ENCODE results near the gene TUBA3D.
"Not testable (repeated sequence)": the region's sequence is repeated elsewhere in the genome, so short reads cannot be mapped to it uniquely, and the experiment has no call there.

- not testable (repeated sequence) for TF ChIP-seq CTCF, EZH2phosphoT487 (IDR thresholded peaks at IDR 0.05)
These were observed 1.3 kb downstream of the TUBA3D start for GRCh38 chr2:131477227-131477626.
